Prostate gland (tissue), 2 donors: Measurements from ENCODE around the gene RHEB.

Experiments used
- POLR2A ChIP-seq: fragments of 450-650 bp; IDR thresholded peaks from one replicate; pipeline ENCODE4 v1.6.1; 2016; ENCODE audit warnings: antibody characterized with exemption, mild to moderate bottlenecking
- POLR2AphosphoS5 ChIP-seq: sonication (generic); formaldehyde crosslinking; IDR thresholded peaks from one replicate; pipeline ENCODE4 v1.6.1; 2017; ENCODE audit warnings: antibody characterized with exemption
- TF ChIP-seq, protein P1 (sequence below), 4 experiments: fragments of 200-600 bp in 2 of 4; fragments of 450-650 bp in 2 of 4; sonication (generic) in 2 of 4; IDR thresholded peaks; 1 replicate in 3 of 4; 2 replicates in 1 of 4; pipeline ENCODE4 v1.5.1; 2016 to 2019; ENCODE audit warnings: antibody characterized with exemption in 4 of 4, mild to moderate bottlenecking in 2 of 4, moderate library complexity in 2 of 4

- TF ChIP-seq, protein P1, sequence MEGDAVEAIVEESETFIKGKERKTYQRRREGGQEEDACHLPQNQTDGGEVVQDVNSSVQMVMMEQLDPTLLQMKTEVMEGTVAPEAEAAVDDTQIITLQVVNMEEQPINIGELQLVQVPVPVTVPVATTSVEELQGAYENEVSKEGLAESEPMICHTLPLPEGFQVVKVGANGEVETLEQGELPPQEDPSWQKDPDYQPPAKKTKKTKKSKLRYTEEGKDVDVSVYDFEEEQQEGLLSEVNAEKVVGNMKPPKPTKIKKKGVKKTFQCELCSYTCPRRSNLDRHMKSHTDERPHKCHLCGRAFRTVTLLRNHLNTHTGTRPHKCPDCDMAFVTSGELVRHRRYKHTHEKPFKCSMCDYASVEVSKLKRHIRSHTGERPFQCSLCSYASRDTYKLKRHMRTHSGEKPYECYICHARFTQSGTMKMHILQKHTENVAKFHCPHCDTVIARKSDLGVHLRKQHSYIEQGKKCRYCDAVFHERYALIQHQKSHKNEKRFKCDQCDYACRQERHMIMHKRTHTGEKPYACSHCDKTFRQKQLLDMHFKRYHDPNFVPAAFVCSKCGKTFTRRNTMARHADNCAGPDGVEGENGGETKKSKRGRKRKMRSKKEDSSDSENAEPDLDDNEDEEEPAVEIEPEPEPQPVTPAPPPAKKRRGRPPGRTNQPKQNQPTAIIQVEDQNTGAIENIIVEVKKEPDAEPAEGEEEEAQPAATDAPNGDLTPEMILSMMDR (IDR thresholded peaks at IDR 0.05): no peak
- no peak for TF ChIP-seq POLR2A
- no peak for TF ChIP-seq POLR2AphosphoS5
Measured at GRCh38 chr7:151456782-151457181, 62.9 kb downstream of the RHEB start.
